ENCODE results near the gene RAB17.

RAB17 gene

DNA sequence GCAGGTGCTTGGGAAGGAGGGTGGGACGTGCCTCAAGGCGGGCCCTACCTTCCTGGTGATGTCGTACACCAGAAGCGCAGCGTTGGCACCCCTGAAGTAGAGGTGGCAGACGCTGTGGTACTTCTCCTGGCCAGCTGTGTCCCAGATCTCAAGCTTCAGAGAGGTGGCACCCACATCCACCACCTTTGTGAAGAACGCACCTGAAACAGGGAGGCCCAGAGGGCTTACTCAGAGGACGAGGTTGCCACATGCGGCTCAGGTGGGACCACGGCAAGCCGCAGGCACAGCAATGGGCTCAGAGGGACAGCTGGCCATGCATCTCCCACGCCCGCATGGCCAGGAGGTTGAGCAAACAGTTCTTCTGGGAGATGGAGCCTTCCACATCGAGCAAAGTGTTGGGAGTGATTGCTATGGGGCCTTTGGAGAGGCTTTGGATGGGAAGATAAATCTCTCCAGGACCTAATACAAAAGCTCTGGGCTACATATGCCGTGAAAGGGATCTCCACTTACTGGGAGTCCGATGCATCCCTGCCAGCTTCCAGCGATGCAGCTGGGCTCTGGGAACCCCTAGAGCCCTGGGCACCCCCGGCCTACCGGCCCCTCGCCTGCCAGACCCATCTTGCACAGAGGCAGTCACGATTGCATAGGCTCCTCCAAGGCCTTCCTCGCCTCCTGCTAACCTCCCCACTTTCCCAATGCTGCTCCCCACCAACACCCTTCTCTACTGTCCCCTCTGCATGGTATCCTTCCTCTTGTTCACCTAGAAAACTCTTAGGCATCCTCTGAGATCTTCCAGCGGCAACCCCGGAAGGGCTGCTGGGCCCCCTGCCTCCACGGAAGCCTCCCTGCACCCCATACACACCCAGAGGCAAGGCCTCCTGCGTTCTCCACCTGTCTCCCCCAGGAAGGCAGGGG lies 12.3 kb downstream of the RAB17 start:
- no peak for DNase-seq (ENCODE audit: low read depth in 2 of 2)

GRCh38 chr2:237577458-237577857 lies 13.1 kb downstream of the RAB17 start:
- no peak for DNase-seq (ENCODE audit: low read depth in 2 of 2)

GRCh38 chr2:237576974-237577373 lies 13.6 kb downstream of the RAB17 start:
- DNase-seq (ENCODE audit: low read depth in 2 of 2): no peak

DNA sequence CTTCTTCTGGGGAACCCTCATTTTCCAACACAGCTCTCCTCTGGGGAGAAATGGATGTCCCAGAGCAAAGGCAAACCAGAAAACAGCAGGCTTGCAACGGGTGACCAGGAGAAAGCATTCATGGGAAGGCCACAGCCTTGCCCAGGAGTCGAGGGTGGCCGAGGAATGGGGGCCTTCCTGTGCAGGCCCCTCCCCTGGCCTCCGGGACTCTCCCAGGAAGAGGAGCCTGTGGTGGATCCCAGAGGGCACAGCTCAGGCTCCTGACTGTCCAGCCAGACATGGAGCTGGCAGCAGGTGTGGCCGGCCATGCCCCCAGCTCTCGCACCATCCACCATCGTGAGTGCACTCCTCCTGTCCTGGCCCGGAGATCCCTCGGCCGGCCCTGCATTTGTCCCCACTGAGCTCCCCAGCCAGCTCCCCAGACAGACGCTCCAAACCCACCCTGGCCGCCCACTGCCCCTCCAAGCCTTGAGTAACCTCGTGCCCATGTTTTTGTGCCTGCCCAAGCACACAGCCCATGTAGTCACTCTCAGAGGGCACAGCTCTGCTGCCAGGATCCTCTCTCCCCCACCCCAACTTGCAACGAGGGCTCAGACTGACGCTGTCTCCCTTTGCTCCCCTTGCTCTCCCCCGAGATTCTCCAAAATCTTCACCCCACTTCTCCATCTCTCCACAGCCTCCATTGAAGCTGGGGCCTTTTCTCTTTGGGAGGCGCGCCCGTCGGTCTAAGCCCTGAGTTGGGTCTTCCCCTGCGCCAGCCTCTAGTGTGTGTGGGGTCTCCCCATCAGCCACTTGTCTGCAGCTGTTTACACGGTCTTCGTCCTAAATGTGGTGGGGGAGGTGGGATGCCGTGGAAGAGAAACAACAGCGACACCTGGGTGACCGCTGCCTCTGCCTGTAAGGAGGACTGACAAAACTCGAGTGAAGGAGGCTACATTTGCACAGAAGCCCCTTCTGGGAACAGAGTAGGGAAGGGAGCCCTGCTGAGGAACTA lies 14.4 kb downstream of the RAB17 start:
- no peak for DNase-seq (ENCODE audit: low read depth in 2 of 2)

GRCh38 chr2:237574894-237575868 lies 15.4 kb downstream of the RAB17 start:
- DNase-seq (ENCODE audit: low read depth in 2 of 2): no peak

DNA sequence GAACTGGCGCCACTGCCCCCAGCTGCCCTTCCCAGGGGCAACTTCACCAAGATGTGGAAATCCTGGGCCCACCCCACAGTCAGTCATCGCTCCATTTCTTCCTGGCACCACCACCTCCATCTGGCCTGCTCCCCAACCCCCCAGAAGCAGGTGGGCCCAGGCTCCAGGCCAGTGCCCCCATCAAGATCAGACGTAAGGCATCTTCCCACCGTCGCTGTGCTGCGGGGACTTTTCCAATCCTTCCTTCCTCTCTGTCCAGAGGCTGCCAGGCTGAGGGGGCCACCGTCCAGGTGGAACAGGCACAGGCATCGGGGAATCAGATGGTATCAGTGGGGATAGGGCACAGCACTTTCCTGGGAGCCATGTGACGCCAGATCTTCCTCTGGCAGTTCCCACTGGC lies 16.1 kb downstream of the RAB17 start:
- DNase-seq (ENCODE audit: low read depth in 2 of 2): no peak

DNA sequence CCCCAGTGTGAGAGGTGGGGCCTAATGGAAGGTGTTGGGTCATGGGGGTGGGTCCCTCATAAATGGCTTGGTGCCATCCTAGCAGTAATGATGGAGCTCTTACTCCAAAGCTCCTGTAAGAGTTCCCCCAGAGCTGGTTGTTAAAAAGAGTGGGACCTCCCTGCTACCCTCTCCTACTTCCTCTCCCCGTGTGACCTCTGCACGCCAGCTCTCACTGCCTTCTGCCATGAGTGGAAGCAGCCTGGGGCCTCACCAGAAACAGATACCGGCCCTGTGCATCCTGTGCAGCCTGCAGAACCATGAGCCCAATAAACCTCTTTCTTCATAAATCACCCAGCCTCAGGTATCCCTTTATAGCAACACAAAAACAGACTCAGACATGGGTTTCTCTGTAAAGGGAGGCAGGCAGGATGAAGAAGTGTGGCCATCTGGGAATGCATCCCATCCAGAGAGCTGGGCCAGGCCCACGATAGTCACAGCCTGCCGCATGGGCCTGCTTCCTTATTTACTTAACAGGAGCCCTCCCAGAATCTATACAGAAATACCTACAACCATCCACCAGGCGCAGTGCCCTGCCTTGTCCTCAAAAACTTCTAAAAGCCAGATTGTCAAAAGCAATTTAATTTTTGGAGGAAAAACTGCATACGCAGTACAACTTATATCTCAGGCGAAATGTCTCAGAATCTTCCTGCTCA lies 16.7 kb downstream of the RAB17 start:
- DNase-seq (ENCODE audit: low read depth in 2 of 2): no peak

GRCh38 chr2:237572742-237573101 lies 17.8 kb downstream of the RAB17 start:
- no peak for DNase-seq (ENCODE audit: low read depth in 2 of 2)

DNA sequence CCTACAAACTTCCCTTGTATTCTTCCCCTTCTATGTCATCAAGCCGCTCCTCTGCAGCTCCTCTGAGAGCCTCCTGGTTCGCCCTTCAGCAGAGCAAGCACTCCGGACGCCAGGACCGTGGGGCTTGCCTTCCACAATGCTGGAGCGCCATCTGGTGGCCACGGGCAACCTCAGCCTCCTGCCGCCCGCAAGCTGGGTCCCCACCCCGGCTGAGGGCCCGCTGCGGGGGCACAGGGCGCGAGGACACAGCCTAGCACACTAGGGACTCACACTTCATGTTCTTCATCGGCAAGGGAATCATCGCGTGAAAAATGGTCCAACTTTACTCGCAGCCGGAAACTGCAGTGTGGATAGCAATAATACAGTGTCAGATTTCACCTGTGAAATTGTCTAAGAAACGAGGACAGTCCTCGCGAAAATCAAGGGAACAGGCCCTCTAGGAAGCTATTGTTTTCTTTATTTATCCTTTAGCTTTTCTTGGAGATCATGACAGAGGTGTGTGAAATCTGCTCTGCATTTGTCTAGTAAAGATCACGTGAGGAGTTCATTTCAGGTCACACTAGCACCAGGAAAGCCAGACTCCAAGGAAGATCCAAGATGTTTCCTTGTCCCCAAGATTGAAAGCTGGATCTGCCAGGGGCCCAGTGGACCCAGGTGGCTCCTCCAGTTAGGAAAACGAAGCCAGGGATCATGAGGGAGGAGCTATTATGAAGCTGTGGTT lies 18.4 kb downstream of the RAB17 start:
- peak; percentile 54 to 70 for DNase-seq (ENCODE audit: low read depth in 2 of 2)

DNA sequence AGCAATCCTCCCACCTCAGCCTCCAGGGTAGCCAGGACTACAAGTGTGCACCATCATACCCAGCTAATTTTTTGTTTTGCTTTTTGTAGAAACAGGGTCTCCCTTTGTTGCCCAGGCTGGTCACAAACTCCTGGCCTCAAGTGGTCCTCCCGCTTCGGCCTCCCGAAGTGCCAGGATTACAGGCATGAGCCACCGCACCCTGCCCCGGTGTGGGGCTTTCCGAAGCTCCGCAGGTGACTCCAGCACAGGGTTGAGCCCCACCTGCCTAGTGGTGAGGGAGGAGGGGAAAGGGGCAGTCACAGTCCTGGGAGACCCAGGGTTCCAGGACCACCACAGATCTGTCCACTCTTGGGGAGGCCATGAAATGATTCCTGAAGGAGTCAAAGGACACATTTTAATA lies 19.0 kb downstream of the RAB17 start:
- no peak for DNase-seq (ENCODE audit: low read depth in 2 of 2)

GRCh38 chr2:237570776-237571335 lies 19.7 kb downstream of the RAB17 start:
- no peak for DNase-seq (ENCODE audit: low read depth in 2 of 2)

GRCh38 chr2:237569896-237570295 lies 20.6 kb downstream of the RAB17 start:
- no peak for DNase-seq (ENCODE audit: low read depth in 2 of 2)

GRCh38 chr2:237569041-237569440 lies 21.5 kb downstream of the RAB17 start:
- DNase-seq (ENCODE audit: low read depth in 2 of 2): no peak

GRCh38 chr2:237568121-237568660 lies 22.3 kb downstream of the RAB17 start:
- DNase-seq (ENCODE audit: low read depth in 2 of 2): no peak

GRCh38 chr2:237567276-237568029 lies 23.1 kb downstream of the RAB17 start:
- no peak for DNase-seq (ENCODE audit: low read depth in 2 of 2)

GRCh38 chr2:237566401-237567235 lies 23.9 kb downstream of the RAB17 start, which contains the start of gene PRLH:
Gene PRLH (plus strand): TSS chr2:237566574. CDS start chr2:237566574, 0 bp downstream.
- DNase-seq (ENCODE audit: low read depth in 2 of 2): no peak

GRCh38 chr2:237565974-237566373 lies 24.6 kb downstream of the RAB17 start:
- no peak for DNase-seq (ENCODE audit: low read depth in 2 of 2)
